WTC11 (cell line): Measurements from ENCODE around the gene SUPT20H. TPM values are rescaled to one million over a fixed set of nuclear protein-coding genes. Genes with fewer than 3 reads are reported as not detected.

Experiments used
- ATAC-seq: fragments of 200-7000 bp; cut with Tn5 transposase; 2 replicates; pipeline ENCODE4 v1.10.0; 2021; ENCODE audit warnings: mild to moderate bottlenecking, moderate library complexity
- CTCF ChIA-PET: fragments of 300-600 bp; sonication (Branson Sonifier 250); formaldehyde crosslinking; loops from one replicate; lab custom pipeline; 2021; ENCODE audit warnings: antibody characterized with exemption; lab: Charles Lee
- POLR2A ChIA-PET: fragments of 350-600 bp; sonication (Branson Sonifier 250); formaldehyde crosslinking; loops from one replicate; lab custom pipeline; 2021; ENCODE audit warnings: antibody characterized with exemption; lab: Charles Lee
- DNase-seq: peaks from one replicate; pipeline ENCODE4 v3.0.0; 2021; ENCODE audit warnings: low spot score
- H3K27ac Mint-ChIP-seq: 2 replicates; pipeline ENCODE4 v1.8.0; 2021; ENCODE audit warnings: mixed read lengths
- H3K27me3 Mint-ChIP-seq: 2 replicates; pipeline ENCODE4 v1.8.0; 2021; ENCODE audit warnings: low read depth, mild to moderate bottlenecking, moderate library complexity, mixed read lengths
- H3K36me3 Mint-ChIP-seq: 2 replicates; pipeline ENCODE4 v1.8.0; 2021; ENCODE audit warnings: mixed read lengths
- H3K4me1 Mint-ChIP-seq: 2 replicates; pipeline ENCODE4 v1.8.0; 2022; ENCODE audit warnings: mixed read lengths
- H3K4me3 Mint-ChIP-seq: 2 replicates; pipeline ENCODE4 v1.8.0; 2021; ENCODE audit warnings: mild to moderate bottlenecking, moderate library complexity, mixed read lengths
- H3K9me3 Mint-ChIP-seq: 2 replicates; pipeline ENCODE4 v1.8.0; 2021; ENCODE audit warnings: mixed read lengths
- ATF1 ChIP-seq: sonication (generic); formaldehyde crosslinking; IDR thresholded peaks from 2 replicates; pipeline ENCODE4 v1.8.1; 2023; ENCODE audit warnings: mild to moderate bottlenecking, moderate library complexity, missing genetic modification reagents
- ETV6 ChIP-seq: sonication (generic); formaldehyde crosslinking; IDR thresholded peaks from 2 replicates; pipeline ENCODE4 v1.8.1; 2022; ENCODE audit warnings: mild to moderate bottlenecking, missing genetic modification reagents
- FOXK1 ChIP-seq: sonication (generic); formaldehyde crosslinking; IDR thresholded peaks from 2 replicates; pipeline ENCODE4 v1.8.0; 2022; ENCODE audit warnings: mild to moderate bottlenecking, moderate library complexity, missing genetic modification reagents
- FOXP4 ChIP-seq: sonication (generic); formaldehyde crosslinking; IDR thresholded peaks from 2 replicates; pipeline ENCODE4 v1.8.0; 2022; ENCODE audit warnings: mild to moderate bottlenecking, missing genetic modification reagents
- JAZF1 ChIP-seq: fragments of 250-450 bp; sonication (Bioruptor Pico); IDR thresholded peaks from 2 replicates; pipeline ENCODE4 v1.9.0; 2021; ENCODE audit warnings: moderate library complexity, mild to moderate bottlenecking, inconsistent platforms
- JUN ChIP-seq: sonication (generic); formaldehyde crosslinking; IDR thresholded peaks from 2 replicates; pipeline ENCODE4 v1.8.0; 2023; ENCODE audit warnings: mild to moderate bottlenecking, missing genetic modification reagents
- KAT7 ChIP-seq: sonication (generic); formaldehyde crosslinking; IDR thresholded peaks from 2 replicates; pipeline ENCODE4 v1.8.1; 2023; ENCODE audit warnings: missing genetic modification reagents, mild to moderate bottlenecking, borderline replicate concordance
- MYBL2 ChIP-seq: sonication (generic); formaldehyde crosslinking; IDR thresholded peaks from 2 replicates; pipeline ENCODE4 v1.8.1; 2023; ENCODE audit warnings: mild to moderate bottlenecking, moderate library complexity, missing genetic modification reagents
- SMAD4 ChIP-seq: sonication (generic); formaldehyde crosslinking; IDR thresholded peaks from 2 replicates; pipeline ENCODE4 v1.8.0; 2022; ENCODE audit warnings: mild to moderate bottlenecking, missing genetic modification reagents
- SP1 ChIP-seq: sonication (generic); formaldehyde crosslinking; conservative IDR thresholded peaks from 2 replicates; pipeline ENCODE4 v1.8.1; 2022; ENCODE audit warnings: missing genetic modification reagents
- ZNF317 ChIP-seq: sonication (generic); formaldehyde crosslinking; IDR thresholded peaks from 2 replicates; pipeline ENCODE4 v1.8.1; 2023; ENCODE audit warnings: low read depth, mild to moderate bottlenecking, moderate library complexity, missing genetic modification reagents, borderline replicate concordance
- ZNF671 ChIP-seq: fragments of 250-450 bp; sonication (Bioruptor Pico); IDR thresholded peaks from 2 replicates; pipeline ENCODE4 v1.8.0; 2021; ENCODE audit warnings: mild to moderate bottlenecking
- ZSCAN18 ChIP-seq: fragments of 250-450 bp; sonication (Bioruptor Pico); IDR thresholded peaks from 2 replicates; pipeline ENCODE4 v2.1.2; 2022; ENCODE audit warnings: mild to moderate bottlenecking, moderate library complexity
- total RNA-seq: library from RNA; stranded (reverse); gene quantifications from 3 replicates; pipeline ENCODE4 v1.2.3, GENCODE V29; 2021
- TF ChIP-seq, protein P1 (sequence below): fragments of 250-450 bp; sonication (Bioruptor Pico); conservative IDR thresholded peaks from 2 replicates; pipeline ENCODE4 v1.9.0; 2021; ENCODE audit warnings: mild to moderate bottlenecking
- TF ChIP-seq, protein P2 (sequence below): sonication (generic); formaldehyde crosslinking; IDR thresholded peaks from 2 replicates; pipeline ENCODE4 v1.8.0; 2022; ENCODE audit warnings: missing genetic modification reagents
- TF ChIP-seq, protein P3 (sequence below): sonication (generic); formaldehyde crosslinking; IDR thresholded peaks from 2 replicates; pipeline ENCODE4 v1.8.1; 2023; ENCODE audit warnings: mild to moderate bottlenecking, moderate library complexity, missing genetic modification reagents
- TF ChIP-seq, protein P4 (sequence below): sonication (generic); formaldehyde crosslinking; IDR thresholded peaks from 2 replicates; pipeline ENCODE4 v1.8.1; 2023; ENCODE audit warnings: mild to moderate bottlenecking, missing genetic modification reagents, moderate library complexity
- TF ChIP-seq, protein P5 (sequence below): sonication (generic); formaldehyde crosslinking; IDR thresholded peaks from 2 replicates; pipeline ENCODE4 v1.8.1; 2023; ENCODE audit warnings: mild to moderate bottlenecking, missing genetic modification reagents, borderline replicate concordance

SUPT20H gene
- total RNA-seq, 1 experiment from 2014 or later = 68.0 TPM

DNA sequence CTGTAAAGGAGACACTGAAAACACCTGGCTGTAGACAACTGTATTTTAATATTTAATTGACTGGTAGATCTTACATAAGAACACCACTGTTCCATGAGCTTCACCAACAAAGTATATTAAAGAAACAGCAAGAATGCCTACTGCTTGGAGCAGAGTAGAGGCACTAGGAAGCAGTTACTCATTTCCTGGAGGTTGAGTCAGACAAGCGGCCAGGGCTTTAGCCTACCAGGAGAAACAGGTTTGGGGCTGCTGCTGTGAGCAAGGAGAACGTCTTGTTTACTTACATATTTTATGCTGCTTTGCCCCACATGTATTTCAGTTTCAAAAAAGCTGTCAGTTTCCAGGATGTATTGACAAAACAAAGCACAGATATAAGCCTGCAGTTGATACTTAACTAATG is 93.7 kb downstream of the SUPT20H start:
- no peak overlapping the region for H3K27ac Mint-ChIP-seq
- H3K4me1 Mint-ChIP-seq = no peaks in the 10 kb centered on the region
- H3K4me3 Mint-ChIP-seq = no peak overlapping the region
- ATAC-seq (no peak), DNase-seq (no peak)
- ChIA-PET POLR2A (no interaction called here), CTCF (no interaction called here)
- H3K9me3 Mint-ChIP-seq = no peaks in the 10 kb centered on the region
- TF ChIP-seq FOXP4 (CRISPR knock-in tag) (no peak), KAT7 (CRISPR knock-in tag) (no peak), ETV6 (CRISPR knock-in tag) (no peak)
- H3K27me3 Mint-ChIP-seq = no peaks in the 10 kb centered on the region
- H3K36me3 Mint-ChIP-seq = peaks cover 37% of the 10 kb centered on the region

GRCh38 chr13:36959456-36960116 is 99.9 kb downstream of the SUPT20H start:
- POLR2A ChIA-PET = interaction anchor here (1.2 kb wide), 1 partner anchor 10 kb away, joined by 3 read pairs; no protein-coding TSS in a partner anchor
- H3K4me1 Mint-ChIP-seq = peaks cover 6% of the 10 kb centered on the region
- CTCF ChIA-PET = interaction anchor here (1.1 kb wide), 1 partner anchor 109 kb away, joined by 3 read pairs; no protein-coding TSS in a partner anchor
- TF ChIP-seq SMAD4 (CRISPR knock-in tag) (no peak), FOXK1 (CRISPR knock-in tag) (no peak), ZNF671 (CRISPR knock-in tag) (no peak), ZSCAN18 (CRISPR knock-in tag) (no peak), ZNF317 (CRISPR knock-in tag) (no peak), ATF1 (CRISPR knock-in tag) (no peak), SP1 (CRISPR knock-in tag) (no peak), JUN (no peak), JAZF1 (CRISPR knock-in tag) (no peak), MYBL2 (CRISPR knock-in tag) (no peak)
- TF ChIP-seq, protein P1, sequence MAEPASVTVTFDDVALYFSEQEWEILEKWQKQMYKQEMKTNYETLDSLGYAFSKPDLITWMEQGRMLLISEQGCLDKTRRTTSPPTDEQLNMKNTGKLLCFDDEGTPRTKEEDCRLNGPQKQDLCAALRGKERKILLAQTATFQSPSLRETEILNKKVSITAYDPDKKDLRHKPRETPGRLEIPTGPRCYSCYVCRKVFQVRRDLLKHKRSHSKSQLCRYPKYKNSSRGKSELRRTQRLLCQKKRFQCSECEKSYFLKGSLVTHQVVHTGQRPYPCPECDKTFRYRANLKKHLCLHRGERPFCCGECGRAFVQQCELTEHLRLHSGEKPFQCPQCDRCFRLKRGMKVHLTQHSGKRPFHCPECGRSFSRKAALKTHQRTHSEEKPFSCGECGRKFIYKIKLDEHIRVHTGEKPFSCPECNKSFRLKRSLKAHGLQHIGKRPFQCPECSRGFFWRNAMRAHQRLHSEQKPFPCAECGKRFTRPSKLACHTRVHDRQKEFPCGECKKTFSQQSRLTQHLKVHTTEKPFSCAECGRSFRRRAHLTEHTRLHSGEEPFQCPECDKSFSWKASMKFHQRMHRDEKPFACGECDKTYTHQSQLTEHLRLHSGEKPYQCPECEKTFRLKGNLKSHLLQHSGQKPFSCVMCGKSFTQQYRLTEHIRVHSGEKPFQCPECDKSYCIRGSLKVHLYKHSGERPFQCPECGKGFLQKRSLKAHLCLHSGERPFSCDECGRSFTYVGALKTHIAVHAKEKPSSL (CRISPR knock-in tag) = no peak
- TF ChIP-seq, protein P2, sequence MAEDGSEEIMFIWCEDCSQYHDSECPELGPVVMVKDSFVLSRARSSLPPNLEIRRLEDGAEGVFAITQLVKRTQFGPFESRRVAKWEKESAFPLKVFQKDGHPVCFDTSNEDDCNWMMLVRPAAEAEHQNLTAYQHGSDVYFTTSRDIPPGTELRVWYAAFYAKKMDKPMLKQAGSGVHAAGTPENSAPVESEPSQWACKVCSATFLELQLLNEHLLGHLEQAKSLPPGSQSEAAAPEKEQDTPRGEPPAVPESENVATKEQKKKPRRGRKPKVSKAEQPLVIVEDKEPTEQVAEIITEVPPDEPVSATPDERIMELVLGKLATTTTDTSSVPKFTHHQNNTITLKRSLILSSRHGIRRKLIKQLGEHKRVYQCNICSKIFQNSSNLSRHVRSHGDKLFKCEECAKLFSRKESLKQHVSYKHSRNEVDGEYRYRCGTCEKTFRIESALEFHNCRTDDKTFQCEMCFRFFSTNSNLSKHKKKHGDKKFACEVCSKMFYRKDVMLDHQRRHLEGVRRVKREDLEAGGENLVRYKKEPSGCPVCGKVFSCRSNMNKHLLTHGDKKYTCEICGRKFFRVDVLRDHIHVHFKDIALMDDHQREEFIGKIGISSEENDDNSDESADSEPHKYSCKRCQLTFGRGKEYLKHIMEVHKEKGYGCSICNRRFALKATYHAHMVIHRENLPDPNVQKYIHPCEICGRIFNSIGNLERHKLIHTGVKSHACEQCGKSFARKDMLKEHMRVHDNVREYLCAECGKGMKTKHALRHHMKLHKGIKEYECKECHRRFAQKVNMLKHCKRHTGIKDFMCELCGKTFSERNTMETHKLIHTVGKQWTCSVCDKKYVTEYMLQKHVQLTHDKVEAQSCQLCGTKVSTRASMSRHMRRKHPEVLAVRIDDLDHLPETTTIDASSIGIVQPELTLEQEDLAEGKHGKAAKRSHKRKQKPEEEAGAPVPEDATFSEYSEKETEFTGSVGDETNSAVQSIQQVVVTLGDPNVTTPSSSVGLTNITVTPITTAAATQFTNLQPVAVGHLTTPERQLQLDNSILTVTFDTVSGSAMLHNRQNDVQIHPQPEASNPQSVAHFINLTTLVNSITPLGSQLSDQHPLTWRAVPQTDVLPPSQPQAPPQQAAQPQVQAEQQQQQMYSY (CRISPR knock-in tag) = no peak
- TF ChIP-seq, protein P3, sequence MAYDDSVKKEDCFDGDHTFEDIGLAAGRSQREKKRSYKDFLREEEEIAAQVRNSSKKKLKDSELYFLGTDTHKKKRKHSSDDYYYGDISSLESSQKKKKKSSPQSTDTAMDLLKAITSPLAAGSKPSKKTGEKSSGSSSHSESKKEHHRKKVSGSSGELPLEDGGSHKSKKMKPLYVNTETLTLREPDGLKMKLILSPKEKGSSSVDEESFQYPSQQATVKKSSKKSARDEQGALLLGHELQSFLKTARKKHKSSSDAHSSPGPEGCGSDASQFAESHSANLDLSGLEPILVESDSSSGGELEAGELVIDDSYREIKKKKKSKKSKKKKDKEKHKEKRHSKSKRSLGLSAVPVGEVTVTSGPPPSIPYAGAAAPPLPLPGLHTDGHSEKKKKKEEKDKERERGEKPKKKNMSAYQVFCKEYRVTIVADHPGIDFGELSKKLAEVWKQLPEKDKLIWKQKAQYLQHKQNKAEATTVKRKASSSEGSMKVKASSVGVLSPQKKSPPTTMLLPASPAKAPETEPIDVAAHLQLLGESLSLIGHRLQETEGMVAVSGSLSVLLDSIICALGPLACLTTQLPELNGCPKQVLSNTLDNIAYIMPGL (CRISPR knock-in tag) = no peak
- TF ChIP-seq, protein P4, sequence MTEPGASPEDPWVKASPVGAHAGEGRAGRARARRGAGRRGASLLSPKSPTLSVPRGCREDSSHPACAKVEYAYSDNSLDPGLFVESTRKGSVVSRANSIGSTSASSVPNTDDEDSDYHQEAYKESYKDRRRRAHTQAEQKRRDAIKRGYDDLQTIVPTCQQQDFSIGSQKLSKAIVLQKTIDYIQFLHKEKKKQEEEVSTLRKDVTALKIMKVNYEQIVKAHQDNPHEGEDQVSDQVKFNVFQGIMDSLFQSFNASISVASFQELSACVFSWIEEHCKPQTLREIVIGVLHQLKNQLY = no peak
- TF ChIP-seq, protein P5, sequence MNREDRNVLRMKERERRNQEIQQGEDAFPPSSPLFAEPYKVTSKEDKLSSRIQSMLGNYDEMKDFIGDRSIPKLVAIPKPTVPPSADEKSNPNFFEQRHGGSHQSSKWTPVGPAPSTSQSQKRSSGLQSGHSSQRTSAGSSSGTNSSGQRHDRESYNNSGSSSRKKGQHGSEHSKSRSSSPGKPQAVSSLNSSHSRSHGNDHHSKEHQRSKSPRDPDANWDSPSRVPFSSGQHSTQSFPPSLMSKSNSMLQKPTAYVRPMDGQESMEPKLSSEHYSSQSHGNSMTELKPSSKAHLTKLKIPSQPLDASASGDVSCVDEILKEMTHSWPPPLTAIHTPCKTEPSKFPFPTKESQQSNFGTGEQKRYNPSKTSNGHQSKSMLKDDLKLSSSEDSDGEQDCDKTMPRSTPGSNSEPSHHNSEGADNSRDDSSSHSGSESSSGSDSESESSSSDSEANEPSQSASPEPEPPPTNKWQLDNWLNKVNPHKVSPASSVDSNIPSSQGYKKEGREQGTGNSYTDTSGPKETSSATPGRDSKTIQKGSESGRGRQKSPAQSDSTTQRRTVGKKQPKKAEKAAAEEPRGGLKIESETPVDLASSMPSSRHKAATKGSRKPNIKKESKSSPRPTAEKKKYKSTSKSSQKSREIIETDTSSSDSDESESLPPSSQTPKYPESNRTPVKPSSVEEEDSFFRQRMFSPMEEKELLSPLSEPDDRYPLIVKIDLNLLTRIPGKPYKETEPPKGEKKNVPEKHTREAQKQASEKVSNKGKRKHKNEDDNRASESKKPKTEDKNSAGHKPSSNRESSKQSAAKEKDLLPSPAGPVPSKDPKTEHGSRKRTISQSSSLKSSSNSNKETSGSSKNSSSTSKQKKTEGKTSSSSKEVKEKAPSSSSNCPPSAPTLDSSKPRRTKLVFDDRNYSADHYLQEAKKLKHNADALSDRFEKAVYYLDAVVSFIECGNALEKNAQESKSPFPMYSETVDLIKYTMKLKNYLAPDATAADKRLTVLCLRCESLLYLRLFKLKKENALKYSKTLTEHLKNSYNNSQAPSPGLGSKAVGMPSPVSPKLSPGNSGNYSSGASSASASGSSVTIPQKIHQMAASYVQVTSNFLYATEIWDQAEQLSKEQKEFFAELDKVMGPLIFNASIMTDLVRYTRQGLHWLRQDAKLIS (CRISPR knock-in tag) = no peak

More at GRCh38 chr13:36959456-36960116, 99.9 kb downstream of the SUPT20H start:
- H3K27me3 Mint-ChIP-seq = no peaks in the 10 kb centered on the region
- H3K36me3 Mint-ChIP-seq = peaks cover 20% of the 10 kb centered on the region
- no peaks in the 10 kb centered on the region for H3K9me3 Mint-ChIP-seq
- DNase-seq = no peak
- no peak for ATAC-seq
- H3K4me3 Mint-ChIP-seq = no peak overlapping the region
- no peak overlapping the region for H3K27ac Mint-ChIP-seq
